GM23248 (cell line): ENCODE results near the gene NRSN2.

ENCODE experiments used
- EZH2 ChIP-seq: fragments of 200-600 bp; sonication (generic); IDR thresholded peaks from 2 replicates; pipeline ENCODE4 v1.6.1; 2018; ENCODE audit warnings: antibody characterized with exemption, mild to moderate bottlenecking; ENCODE audit not compliant: insufficient read depth, poor library complexity, severe bottlenecking
- EZH2phosphoT487 ChIP-seq: fragments of 200-600 bp; sonication (generic); IDR thresholded peaks from 2 replicates; pipeline ENCODE4 v1.6.1; 2018; ENCODE audit warnings: antibody characterized with exemption, moderate library complexity, mild to moderate bottlenecking, low read depth; ENCODE audit not compliant: insufficient read depth

DNA sequence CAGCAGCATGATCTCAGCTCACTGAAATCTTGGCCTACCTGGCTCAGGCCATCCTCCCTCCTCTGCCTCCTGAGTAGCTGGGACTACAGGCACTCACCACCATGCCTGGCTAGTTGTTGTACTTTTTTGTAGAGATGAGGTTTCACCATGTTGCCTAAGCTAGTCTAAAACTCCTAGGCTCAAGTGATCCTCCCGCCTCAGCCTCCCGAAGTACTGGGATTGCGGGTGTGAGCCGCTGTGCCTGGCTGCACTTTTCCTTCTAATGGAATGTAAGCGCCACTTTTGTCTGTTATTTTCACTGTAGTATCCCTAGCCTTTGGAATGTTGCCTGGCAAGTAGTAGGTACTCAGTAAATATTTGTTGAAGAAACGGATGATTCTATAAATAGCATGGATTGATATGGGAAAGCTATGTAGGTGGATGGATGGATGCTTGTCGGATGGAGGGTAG lies 23.3 kb downstream of the NRSN2 start:
- TF ChIP-seq EZH2 (no peak), EZH2phosphoT487 (no peak)
